Subcutaneous abdominal adipose tissue (tissue), 5 donors: Measurements from ENCODE around the gene KCNMA1.

ENCODE experiments used
- H3K27ac ChIP-seq: one replicate; pipeline ENCODE4 v1.7.0; 2013; ENCODE audit warnings: low read depth, mild to moderate bottlenecking, inconsistent platforms, low read length, moderate library complexity
- H3K27me3 ChIP-seq, 5 donors: one replicate each; pipeline ENCODE4 v1.7.0; 2013; ENCODE audit warnings: low read length in 5 of 5, inconsistent platforms in 1 of 5; ENCODE audit not compliant: control insufficient read depth in 5 of 5, insufficient read depth in 4 of 5
- H3K36me3 ChIP-seq, 5 donors: one replicate each; pipeline ENCODE4 v1.7.0; 2013; ENCODE audit warnings: low read length in 5 of 5; ENCODE audit not compliant: control insufficient read depth in 5 of 5, insufficient read depth in 5 of 5
- H3K4me1 ChIP-seq, 5 donors: one replicate each; pipeline ENCODE4 v1.7.0; 2013; ENCODE audit warnings: low read length in 5 of 5, mild to moderate bottlenecking in 3 of 5, moderate library complexity in 1 of 5; ENCODE audit not compliant: control insufficient read depth in 5 of 5, insufficient read depth in 5 of 5
- H3K4me3 ChIP-seq, 5 donors: one replicate each; pipeline ENCODE4 v1.7.0; 2013; ENCODE audit warnings: low read length in 5 of 5, low read depth in 1 of 5
- H3K9ac ChIP-seq, 5 donors: one replicate each; pipeline ENCODE4 v1.7.0; 2013; ENCODE audit warnings: low read length in 5 of 5, mild to moderate bottlenecking in 4 of 5, moderate library complexity in 3 of 5
- H3K9me3 ChIP-seq, 5 donors: one replicate each; pipeline ENCODE4 v1.7.0; 2013; ENCODE audit warnings: low read length in 5 of 5; ENCODE audit not compliant: control insufficient read depth in 5 of 5
- donor health status: healthy.
- donor health status: healthy.
- donor health status: healthy.
- donor health status: healthy.
- donor health status: healthy.

The KCNMA1 gene

DNA sequence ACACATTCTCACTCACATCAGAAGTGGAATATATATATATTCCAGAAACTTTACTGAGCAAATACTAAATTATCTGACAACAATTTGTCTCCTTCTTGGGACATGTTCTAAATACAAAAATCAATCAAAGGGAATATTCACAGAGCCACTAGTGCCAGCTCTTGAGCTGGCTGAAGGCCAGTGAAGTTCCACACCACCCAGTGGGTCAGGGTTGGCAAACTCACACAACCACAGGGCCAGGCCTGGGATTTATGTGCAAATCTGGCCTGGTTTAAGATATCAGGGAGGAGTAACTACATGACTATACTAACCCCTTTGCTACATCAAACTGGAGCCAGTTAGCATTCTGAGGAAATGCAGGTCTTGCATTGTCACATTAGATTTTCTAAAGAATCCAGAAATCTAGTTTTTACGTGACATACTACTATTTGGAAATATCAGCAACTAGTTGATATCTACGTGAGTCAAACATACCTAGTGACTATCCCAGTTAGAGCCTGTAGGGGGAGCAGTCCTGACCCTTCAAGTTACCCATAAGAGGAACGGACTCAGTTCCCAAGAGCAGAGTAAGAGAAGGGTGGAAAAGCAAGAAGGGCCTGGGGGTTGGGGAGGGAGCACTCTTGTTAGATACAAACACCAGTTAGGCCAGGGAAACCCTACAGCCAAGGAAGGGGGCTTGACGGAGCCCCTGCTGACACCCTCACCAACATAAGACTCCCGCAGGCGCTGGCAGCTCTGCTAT is 600.4 kb downstream of the KCNMA1 start:
- no peaks in the 10 kb centered on the region for H3K27me3 ChIP-seq
- H3K36me3 ChIP-seq, result no peaks in the 10 kb centered on the region
- H3K9me3 ChIP-seq, result no peaks in the 10 kb centered on the region
- H3K4me3 ChIP-seq, result no peak overlapping the region
- H3K27ac ChIP-seq, result no peak overlapping the region
- no peak overlapping the region for H3K9ac ChIP-seq
- H3K4me1 ChIP-seq, result peaks cover 0 to 5% (median 0%) of the 10 kb centered on the region in 5 donors

DNA sequence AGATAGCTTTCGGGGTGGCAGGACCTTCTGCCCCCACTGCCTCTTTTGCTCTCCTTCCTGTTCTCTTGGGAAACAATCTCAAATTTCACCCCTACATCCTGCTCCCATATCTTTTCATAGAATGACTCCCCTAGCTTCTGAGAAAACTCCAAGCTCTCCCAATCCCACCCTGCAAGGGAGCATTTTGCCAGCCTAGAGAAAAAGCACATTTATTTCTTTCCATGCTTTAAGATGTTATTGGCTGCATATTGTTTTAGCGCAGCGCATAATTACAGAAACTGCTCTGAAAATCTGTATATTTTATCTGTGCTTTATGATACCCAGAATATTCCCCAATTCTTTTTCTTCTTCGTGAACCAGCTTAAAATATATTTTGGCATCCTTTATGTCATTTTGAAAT is 601.3 kb downstream of the KCNMA1 start:
- no peak overlapping the region for H3K27ac ChIP-seq
- H3K9ac ChIP-seq, result no peak overlapping the region
- no peaks in the 10 kb centered on the region for H3K36me3 ChIP-seq
- no peaks in the 10 kb centered on the region for H3K9me3 ChIP-seq
- H3K4me1 ChIP-seq, result no peaks in the 10 kb centered on the region
- no peaks in the 10 kb centered on the region for H3K27me3 ChIP-seq
- H3K4me3 ChIP-seq, result no peak overlapping the region

DNA sequence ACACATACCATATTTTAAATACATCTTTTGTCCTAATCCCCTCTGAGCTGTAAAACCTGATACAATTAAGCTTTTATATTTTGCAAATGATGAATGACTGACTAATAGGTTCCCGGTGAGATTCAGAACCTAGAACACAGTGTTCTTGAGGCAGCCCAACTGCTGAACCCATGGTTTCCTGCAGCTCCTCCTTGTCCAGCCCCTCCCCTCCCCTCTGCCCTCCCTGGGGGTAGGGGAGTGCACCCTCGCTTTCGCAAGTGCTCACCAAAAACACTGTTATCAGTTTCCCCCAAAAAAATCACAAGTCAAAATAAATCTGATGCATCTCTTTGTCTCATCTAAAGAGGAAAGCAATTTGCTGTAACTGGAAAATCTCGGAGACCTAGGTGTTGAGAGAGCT is 602.8 kb downstream of the KCNMA1 start:
- no peak overlapping the region for H3K4me3 ChIP-seq
- no peaks in the 10 kb centered on the region for H3K9me3 ChIP-seq
- no peaks in the 10 kb centered on the region for H3K4me1 ChIP-seq
- peaks cover 0 to 2% (median 0%) of the 10 kb centered on the region in 5 donors for H3K27me3 ChIP-seq
- no peak overlapping the region for H3K9ac ChIP-seq
- no peaks in the 10 kb centered on the region for H3K36me3 ChIP-seq
- H3K27ac ChIP-seq, result no peak overlapping the region

DNA sequence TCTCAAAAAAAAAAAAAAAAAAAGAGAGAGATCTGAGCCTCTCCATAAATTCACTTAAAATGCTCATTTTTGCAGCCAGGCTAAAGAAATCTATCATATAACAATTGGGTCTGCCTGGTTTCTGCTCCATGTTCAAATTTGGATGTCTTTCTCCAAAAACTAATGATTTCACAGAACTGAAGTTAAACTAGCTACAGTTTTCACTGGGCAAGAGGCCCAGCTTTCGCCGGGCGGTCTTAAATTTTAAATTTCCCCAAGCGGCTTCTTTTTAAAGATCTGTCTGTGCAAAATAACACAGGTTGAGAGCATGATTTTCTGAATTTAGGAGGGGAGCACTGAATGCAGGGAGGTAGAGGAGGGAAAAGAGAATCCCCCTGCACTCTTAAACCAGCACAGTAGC is 603.4 kb downstream of the KCNMA1 start:
- H3K4me3 ChIP-seq, result no peak overlapping the region
- H3K4me1 ChIP-seq, result no peaks in the 10 kb centered on the region
- no peaks in the 10 kb centered on the region for H3K9me3 ChIP-seq
- H3K27me3 ChIP-seq, result peaks cover 0 to 6% (median 0%) of the 10 kb centered on the region in 5 donors
- H3K9ac ChIP-seq, result no peak overlapping the region
- no peaks in the 10 kb centered on the region for H3K36me3 ChIP-seq
- H3K27ac ChIP-seq, result no peak overlapping the region

DNA sequence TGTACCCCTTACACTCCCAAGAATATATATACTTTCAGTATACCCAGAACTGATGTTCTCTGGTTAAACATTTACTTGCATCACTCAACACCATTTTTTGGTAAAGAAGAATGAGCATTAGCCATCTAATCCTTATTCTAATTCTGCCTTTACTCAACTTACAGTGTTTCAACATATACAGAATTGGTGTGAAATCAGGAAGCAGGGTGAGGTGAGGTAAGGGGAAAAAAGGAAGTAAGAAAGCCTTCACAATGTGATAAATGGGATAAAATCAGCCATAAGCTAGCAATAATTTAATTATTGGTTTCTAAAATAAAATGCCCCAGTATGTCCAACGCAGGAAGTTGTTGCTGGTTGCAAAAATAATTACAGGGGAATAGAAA is 605.4 kb downstream of the KCNMA1 start:
- Histone ChIP-seq H3K4me3 (no peak overlapping the region), H3K36me3 (no peaks in the 10 kb centered on the region), H3K9ac (no peak overlapping the region), H3K27ac (no peak overlapping the region), H3K9me3 (no peaks in the 10 kb centered on the region), H3K27me3 (peaks cover 0 to 6% (median 0%) of the 10 kb centered on the region in 5 donors), H3K4me1 (no peaks in the 10 kb centered on the region)

DNA sequence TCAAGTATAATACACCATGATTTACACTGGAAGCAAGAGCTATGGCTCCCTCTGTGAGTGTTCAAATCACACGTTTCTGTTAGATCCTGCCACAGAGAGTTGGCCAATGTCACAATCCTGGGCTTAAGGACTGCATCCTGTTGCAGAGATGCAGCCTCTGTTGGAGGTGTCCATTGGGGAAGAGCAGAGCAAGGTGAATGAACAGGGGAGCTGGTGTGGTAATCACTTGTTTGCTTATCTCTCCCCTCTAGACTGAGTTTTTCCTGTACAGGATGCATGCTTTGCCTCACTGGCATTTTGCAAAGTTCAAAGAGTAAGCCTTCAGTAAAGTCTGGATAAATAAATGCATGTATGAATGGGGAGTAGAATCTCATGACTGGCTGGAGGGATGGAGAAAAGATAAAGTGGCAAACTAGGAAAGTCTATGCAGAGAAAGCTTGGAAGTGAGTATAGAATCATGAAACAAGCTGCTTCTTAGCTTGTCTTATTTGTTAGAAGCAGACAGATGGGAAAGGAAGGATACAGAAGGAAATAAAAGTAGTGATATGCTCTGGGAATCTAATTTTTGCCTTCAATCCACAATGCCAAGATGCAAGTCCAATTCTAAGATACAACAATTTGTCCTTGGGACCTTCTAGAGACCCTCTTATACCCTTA is 605.9 kb downstream of the KCNMA1 start:
- Histone ChIP-seq H3K4me3 (no peak overlapping the region), H3K4me1 (no peaks in the 10 kb centered on the region), H3K9ac (no peak overlapping the region), H3K9me3 (no peaks in the 10 kb centered on the region), H3K36me3 (no peaks in the 10 kb centered on the region), H3K27me3 (peaks cover 0 to 6% (median 0%) of the 10 kb centered on the region in 5 donors), H3K27ac (no peak overlapping the region)

DNA sequence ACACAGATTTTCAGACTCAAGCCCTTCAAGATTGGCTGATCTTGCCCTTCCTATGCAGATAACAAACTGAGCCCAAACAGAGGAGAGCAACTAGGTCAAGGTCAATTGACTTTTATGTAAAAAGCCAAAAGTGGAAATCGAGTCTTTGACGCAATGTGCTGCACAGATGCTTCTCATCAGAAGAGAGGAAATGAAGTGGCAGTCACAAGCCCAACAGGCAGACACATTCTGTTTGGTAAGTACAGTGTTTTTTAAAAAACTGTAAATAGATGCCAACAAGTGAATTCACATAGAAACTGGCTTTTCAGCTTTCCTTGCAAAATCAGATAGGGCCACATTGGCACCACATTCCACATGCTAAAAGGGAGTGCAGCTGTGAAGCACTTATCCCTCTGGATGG is 606.6 kb downstream of the KCNMA1 start:
- no peak overlapping the region for H3K27ac ChIP-seq

DNA sequence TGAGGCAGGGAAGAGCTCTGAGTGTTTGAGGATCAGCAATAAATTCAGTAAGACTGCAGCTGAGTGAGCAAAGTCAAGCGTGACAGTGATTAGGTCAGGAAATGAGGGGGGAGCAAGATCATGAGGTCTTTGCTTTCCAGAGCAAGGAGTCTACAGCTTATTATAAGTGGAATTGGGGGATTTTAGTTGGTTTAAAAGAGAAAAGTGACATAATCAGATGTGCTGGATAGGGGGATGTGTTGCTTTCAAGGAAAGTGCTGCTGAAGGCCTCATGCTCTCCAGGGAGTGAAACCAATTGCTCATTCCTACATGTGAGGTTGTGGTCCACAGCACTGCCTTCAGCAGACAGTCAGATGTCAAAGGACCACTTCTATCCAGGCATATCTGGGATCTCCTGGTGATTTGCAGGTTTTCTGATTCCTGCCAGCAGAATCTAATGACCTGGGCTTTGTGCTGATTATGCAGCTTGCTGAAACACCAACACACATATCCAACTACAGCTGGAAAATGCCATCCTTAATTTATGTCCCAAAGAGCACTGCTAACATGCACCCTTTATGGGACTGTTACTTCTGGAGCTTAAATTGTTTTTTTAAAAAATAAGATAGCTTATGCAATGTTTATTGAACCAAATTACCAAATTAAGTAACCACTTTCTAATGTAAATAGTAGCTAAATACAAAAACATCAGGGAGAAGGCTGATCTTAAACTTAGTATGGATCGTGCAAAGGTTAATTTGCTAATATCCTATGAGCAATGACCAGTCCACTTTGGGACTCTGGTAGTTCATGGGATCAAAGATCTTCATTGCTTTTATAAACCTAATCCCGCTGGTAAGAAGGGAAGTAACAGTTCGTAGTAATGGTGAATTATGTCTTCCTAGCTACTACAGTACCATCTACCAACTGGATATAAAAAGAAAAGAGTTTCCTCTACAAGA is 607.6 kb downstream of the KCNMA1 start:
- Histone ChIP-seq H3K9ac (no peak overlapping the region), H3K27me3 (peaks cover 0 to 6% (median 0%) of the 10 kb centered on the region in 5 donors), H3K36me3 (no peaks in the 10 kb centered on the region), H3K4me1 (no peaks in the 10 kb centered on the region), H3K4me3 (no peak overlapping the region), H3K9me3 (no peaks in the 10 kb centered on the region), H3K27ac (no peak overlapping the region)

More for the DNA sequence above, 606.6 kb downstream of the KCNMA1 start:
- Histone ChIP-seq H3K4me3 (no peak overlapping the region), H3K9me3 (no peaks in the 10 kb centered on the region), H3K36me3 (no peaks in the 10 kb centered on the region), H3K4me1 (no peaks in the 10 kb centered on the region), H3K9ac (no peak overlapping the region), H3K27me3 (peaks cover 0 to 6% (median 0%) of the 10 kb centered on the region in 5 donors)

DNA sequence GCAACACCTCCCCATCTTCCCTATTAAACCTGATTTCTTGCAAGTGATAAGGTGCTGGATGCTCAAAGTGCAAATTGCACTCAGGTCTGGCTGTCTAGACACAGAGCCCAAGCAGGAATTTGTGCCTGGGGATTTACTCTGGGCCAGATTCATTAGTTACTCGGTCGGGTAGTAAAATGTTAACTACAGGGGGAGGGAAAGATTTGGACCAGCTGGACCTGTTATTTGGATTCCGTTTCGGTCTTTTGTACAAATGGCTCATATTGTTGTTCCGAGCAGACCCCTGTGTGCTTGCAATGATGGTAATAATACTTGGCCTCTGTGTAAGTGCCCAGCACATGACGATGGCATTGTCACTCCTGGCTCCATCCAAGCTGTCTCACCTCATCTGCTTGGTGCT is 609.6 kb downstream of the KCNMA1 start:
- no peaks in the 10 kb centered on the region for H3K9me3 ChIP-seq
- H3K36me3 ChIP-seq, result no peaks in the 10 kb centered on the region
- H3K4me1 ChIP-seq, result peaks cover 0 to 4% (median 0%) of the 10 kb centered on the region in 5 donors
- peaks cover 0 to 6% (median 0%) of the 10 kb centered on the region in 5 donors for H3K27me3 ChIP-seq
- no peak overlapping the region for H3K4me3 ChIP-seq
- H3K27ac ChIP-seq, result no peak overlapping the region
- no peak overlapping the region for H3K9ac ChIP-seq

DNA sequence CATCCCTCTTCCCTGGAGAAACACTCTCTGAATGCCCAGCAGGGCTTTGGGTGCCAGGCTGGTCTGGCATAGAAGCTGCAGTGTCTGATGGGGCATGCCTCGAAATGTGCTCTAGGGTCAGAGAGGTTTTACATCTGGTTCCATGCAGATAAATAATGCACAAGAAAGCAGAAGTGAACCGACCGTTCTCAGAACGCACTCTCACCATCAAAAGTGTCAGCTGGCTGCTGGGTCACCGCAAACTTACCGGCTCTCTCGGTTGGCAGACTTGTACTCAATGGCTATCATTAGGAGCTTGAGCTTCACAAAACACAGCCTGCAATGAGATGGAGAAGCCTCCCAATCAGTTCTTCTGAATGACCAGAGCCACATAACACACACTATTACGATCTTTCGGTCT is 610.0 kb downstream of the KCNMA1 start:
- H3K9ac ChIP-seq, result no peak overlapping the region
- peaks cover 0 to 6% (median 0%) of the 10 kb centered on the region in 5 donors for H3K27me3 ChIP-seq
- H3K36me3 ChIP-seq, result no peaks in the 10 kb centered on the region
- no peaks in the 10 kb centered on the region for H3K9me3 ChIP-seq
- H3K27ac ChIP-seq, result no peak overlapping the region
- peaks cover 0 to 4% (median 0%) of the 10 kb centered on the region in 5 donors for H3K4me1 ChIP-seq
- H3K4me3 ChIP-seq, result no peak overlapping the region
